Thoracic aorta (tissue), 2 donors: ENCODE results near the gene SPACA1. TPM values are rescaled to one million over a fixed set of nuclear protein-coding genes. Genes with fewer than 3 reads are reported as not detected.

Source experiments
- ATAC-seq: fragments of 150-250 bp; one replicate; pipeline ENCODE4 v1.8.0; 2017; ENCODE audit warnings: low read depth; ENCODE audit not compliant: insufficient number of reproducible peaks, low FRiP score
- DNase-seq: peaks from one replicate; pipeline ENCODE4 v3.0.0-alpha.2; 2020; ENCODE audit warnings: low spot score
- H3K27ac ChIP-seq, 2 donors: fragments of 200-600 bp; sonication (generic); 1 replicate in 1 of 2; 2 replicates in 1 of 2; pipeline ENCODE4 v1.5.1; 2016; ENCODE audit warnings: mild to moderate bottlenecking in 2 of 2, moderate library complexity in 2 of 2
- H3K27me3 ChIP-seq: fragments of 200-600 bp; sonication (generic); replicated peaks from 2 replicates; pipeline ENCODE4 v1.6.0; 2016; ENCODE audit warnings: mild to moderate bottlenecking; ENCODE audit not compliant: insufficient read depth
- H3K36me3 ChIP-seq: fragments of 200-600 bp; sonication (generic); one replicate; pipeline ENCODE4 v1.5.1; 2016
- H3K4me1 ChIP-seq, 2 donors: fragments of 200-600 bp; sonication (generic); 1 replicate in 1 of 2; 2 replicates in 1 of 2; pipeline versions ENCODE4 v1.5.1 to v1.6.0; 2016; ENCODE audit warnings: low read depth in 2 of 2, mild to moderate bottlenecking in 1 of 2; ENCODE audit not compliant: control insufficient read depth in 1 of 2
- H3K4me3 ChIP-seq: fragments of 200-600 bp; sonication (generic); 2 replicates; pipeline ENCODE4 v1.5.1; 2016; ENCODE audit warnings: mild to moderate bottlenecking
- H3K9me3 ChIP-seq: fragments of 200-600 bp; sonication (generic); 2 replicates; pipeline ENCODE4 v1.5.1; 2016
- CTCF ChIP-seq: fragments of 200-600 bp; sonication (generic); IDR thresholded peaks from one replicate; pipeline ENCODE4 v1.5.1; 2019; ENCODE audit warnings: antibody characterized with exemption
- total RNA-seq, 2 donors: library from RNA; depleted of rRNA; stranded (reverse); fragments of >200 nt; gene quantifications; one replicate each; pipeline versions ENCODE4 v1.1.0 to v1.2.3, GENCODE V29; 2016

The SPACA1 gene
- total RNA-seq, 2 donors from 2014 or later: not detected

- H3K27me3 ChIP-seq: no peaks in the 10 kb centered on the region
- ATAC-seq (no peak), DNase-seq (no peak)
- H3K27ac ChIP-seq: no peak overlapping the region
- H3K9me3 ChIP-seq: no peaks in the 10 kb centered on the region
- H3K4me1 ChIP-seq: no peaks in the 10 kb centered on the region
- no peaks in the 10 kb centered on the region for H3K36me3 ChIP-seq
- H3K4me3 ChIP-seq: no peak overlapping the region
- TF ChIP-seq CTCF: no peak
These were observed 11.6 kb downstream of the SPACA1 start for GRCh38 chr6:88059191-88059590.

GRCh38 chr6:88062376-88062775, 14.7 kb downstream of the SPACA1 start:
- H3K4me3 ChIP-seq: no peak overlapping the region
- no peaks in the 10 kb centered on the region for H3K9me3 ChIP-seq
- H3K27ac ChIP-seq: no peak overlapping the region
- no peak for TF ChIP-seq CTCF
- H3K27me3 ChIP-seq: no peaks in the 10 kb centered on the region
- DNase-seq (no peak), ATAC-seq (no peak)
- no peaks in the 10 kb centered on the region for H3K36me3 ChIP-seq
- H3K4me1 ChIP-seq: no peaks in the 10 kb centered on the region

GRCh38 chr6:88072462-88072861, 24.8 kb downstream of the SPACA1 start:
- no peaks in the 10 kb centered on the region for H3K27me3 ChIP-seq
- no peak for ATAC-seq
- no peak for TF ChIP-seq CTCF

GRCh38 chr6:88074791-88075190, 27.1 kb downstream of the SPACA1 start:
- DNase-seq (no peak), ATAC-seq (no peak)
- H3K9me3 ChIP-seq: no peaks in the 10 kb centered on the region
- no peak for TF ChIP-seq CTCF
- H3K4me3 ChIP-seq: no peak overlapping the region
- no peaks in the 10 kb centered on the region for H3K27me3 ChIP-seq
- no peaks in the 10 kb centered on the region for H3K4me1 ChIP-seq
- no peaks in the 10 kb centered on the region for H3K36me3 ChIP-seq
- H3K27ac ChIP-seq: no peak overlapping the region

More at GRCh38 chr6:88072462-88072861, 24.8 kb downstream of the SPACA1 start:
- Histone ChIP-seq H3K9me3 (no peaks in the 10 kb centered on the region), H3K4me3 (no peak overlapping the region), H3K27ac (no peak overlapping the region), H3K36me3 (no peaks in the 10 kb centered on the region), H3K4me1 (no peaks in the 10 kb centered on the region)
- DNase-seq: no peak

- DNase-seq (no peak), ATAC-seq (no peak)
- no peak overlapping the region for H3K4me3 ChIP-seq
- TF ChIP-seq CTCF: no peak
- no peaks in the 10 kb centered on the region for H3K9me3 ChIP-seq
- H3K4me1 ChIP-seq: no peaks in the 10 kb centered on the region
- H3K27me3 ChIP-seq: no peaks in the 10 kb centered on the region
- H3K36me3 ChIP-seq: no peaks in the 10 kb centered on the region
- H3K27ac ChIP-seq: no peak overlapping the region
These were observed 29.7 kb downstream of the SPACA1 start for GRCh38 chr6:88077305-88077704.
